Effector memory CD8-positive, alpha-beta T cell (primary cell): Measurements from ENCODE around the gene ABLIM1.

Experiments
- ATAC-seq: fragments of 150-1000 bp; cut with Tn5 transposase; replicated peaks from 2 replicates; pipeline ENCODE4 v1.10.0; 2021; ENCODE audit warnings: mild to moderate bottlenecking, moderate library complexity
- DNase-seq, 3 experiments: peaks; one replicate each; pipeline ENCODE4 v3.0.0; 2021
- H3K27ac Mint-ChIP-seq, 2 donors: one replicate each; pipeline ENCODE4 v1.8.0; 2022; ENCODE audit warnings: mild to moderate bottlenecking in 2 of 2, mixed read lengths in 2 of 2, moderate library complexity in 2 of 2
- H3K27me3 Mint-ChIP-seq, 2 donors: one replicate each; pipeline ENCODE4 v1.8.0; 2022; ENCODE audit warnings: mixed read lengths in 2 of 2
- H3K36me3 Mint-ChIP-seq: one replicate; pipeline ENCODE4 v1.8.0; 2022; ENCODE audit warnings: mild to moderate bottlenecking, moderate library complexity, mixed read lengths; ENCODE audit not compliant: insufficient read depth
- H3K4me1 Mint-ChIP-seq, 2 donors: one replicate each; pipeline ENCODE4 v1.8.0; 2022; ENCODE audit warnings: low read depth in 2 of 2, mixed read lengths in 2 of 2
- H3K4me3 Mint-ChIP-seq, 2 donors: one replicate each; pipeline ENCODE4 v1.8.0; 2022; ENCODE audit warnings: mild to moderate bottlenecking in 2 of 2, mixed read lengths in 2 of 2, moderate library complexity in 2 of 2
- H3K9me3 Mint-ChIP-seq, 2 donors: one replicate each; pipeline ENCODE4 v1.8.0; 2022; ENCODE audit warnings: mixed read lengths in 2 of 2

Gene ABLIM1

DNA sequence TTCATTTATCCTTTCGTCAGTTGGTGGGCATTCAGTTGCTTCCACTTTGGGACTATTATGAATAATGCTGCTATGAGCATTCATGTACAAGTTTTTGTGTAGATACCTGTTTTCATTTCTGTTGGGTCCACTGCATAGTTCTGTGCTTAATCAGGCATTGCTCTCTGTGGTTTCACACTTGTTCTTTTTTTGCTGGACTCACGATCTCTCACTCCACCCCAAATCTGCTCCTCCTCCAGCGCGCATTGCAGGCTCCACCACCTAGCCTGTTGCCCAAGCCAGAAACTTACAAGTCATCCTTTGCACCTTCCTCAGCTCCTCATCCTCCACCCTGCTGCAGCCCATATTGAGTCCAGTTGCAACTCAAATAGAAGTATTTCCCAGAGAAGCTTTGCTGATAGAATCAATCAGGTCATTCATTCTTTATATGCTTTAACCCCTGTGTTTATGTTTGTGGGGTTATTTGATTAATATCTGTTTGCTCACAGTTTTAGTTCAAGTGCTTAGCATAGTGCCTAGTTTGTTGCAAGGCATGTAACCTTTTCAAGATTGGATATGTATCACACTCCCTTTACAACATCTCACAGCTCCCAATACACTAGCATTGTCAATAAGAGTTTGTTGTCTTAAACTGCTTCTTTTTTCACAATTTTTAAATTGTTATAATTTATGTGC, 237.1 kb downstream of the ABLIM1 start:
- no peak for DNase-seq
- Mint-ChIP-seq H3K27ac (no peak overlapping the region), H3K9me3 (no peaks in the 10 kb centered on the region), H3K36me3 (no peaks in the 10 kb centered on the region), H3K4me1 (no peaks in the 10 kb centered on the region), H3K4me3 (no peak overlapping the region), H3K27me3 (peaks cover 23 to 34% of the 10 kb centered on the region in 2 donors)
- no peak for ATAC-seq

DNA sequence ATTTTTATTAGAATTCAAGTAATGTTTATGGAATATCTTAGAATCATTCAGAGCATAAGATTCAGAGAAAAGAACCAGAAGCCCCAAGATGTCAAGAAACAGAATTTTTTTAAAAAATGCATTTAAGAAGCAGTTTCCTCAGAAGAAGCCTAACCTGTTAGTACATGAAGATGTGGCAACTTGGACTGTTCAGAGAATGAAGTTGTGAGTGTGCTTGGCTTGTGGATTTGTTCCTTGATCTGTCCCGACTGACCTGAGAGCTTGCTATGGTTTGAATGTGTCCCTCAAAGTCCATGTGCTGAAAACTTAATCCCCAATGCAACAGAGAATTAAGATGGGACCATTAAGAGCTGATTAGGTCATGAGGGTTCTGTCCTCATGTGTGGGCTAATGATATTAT, 240.0 kb downstream of the ABLIM1 start:
- no peak for DNase-seq
- no peak for ATAC-seq
- Mint-ChIP-seq H3K4me3 (no peak overlapping the region), H3K27ac (no peak overlapping the region), H3K9me3 (no peaks in the 10 kb centered on the region), H3K36me3 (no peaks in the 10 kb centered on the region), H3K27me3 (peaks cover 30 to 49% of the 10 kb centered on the region in 2 donors), H3K4me1 (no peaks in the 10 kb centered on the region)

DNA sequence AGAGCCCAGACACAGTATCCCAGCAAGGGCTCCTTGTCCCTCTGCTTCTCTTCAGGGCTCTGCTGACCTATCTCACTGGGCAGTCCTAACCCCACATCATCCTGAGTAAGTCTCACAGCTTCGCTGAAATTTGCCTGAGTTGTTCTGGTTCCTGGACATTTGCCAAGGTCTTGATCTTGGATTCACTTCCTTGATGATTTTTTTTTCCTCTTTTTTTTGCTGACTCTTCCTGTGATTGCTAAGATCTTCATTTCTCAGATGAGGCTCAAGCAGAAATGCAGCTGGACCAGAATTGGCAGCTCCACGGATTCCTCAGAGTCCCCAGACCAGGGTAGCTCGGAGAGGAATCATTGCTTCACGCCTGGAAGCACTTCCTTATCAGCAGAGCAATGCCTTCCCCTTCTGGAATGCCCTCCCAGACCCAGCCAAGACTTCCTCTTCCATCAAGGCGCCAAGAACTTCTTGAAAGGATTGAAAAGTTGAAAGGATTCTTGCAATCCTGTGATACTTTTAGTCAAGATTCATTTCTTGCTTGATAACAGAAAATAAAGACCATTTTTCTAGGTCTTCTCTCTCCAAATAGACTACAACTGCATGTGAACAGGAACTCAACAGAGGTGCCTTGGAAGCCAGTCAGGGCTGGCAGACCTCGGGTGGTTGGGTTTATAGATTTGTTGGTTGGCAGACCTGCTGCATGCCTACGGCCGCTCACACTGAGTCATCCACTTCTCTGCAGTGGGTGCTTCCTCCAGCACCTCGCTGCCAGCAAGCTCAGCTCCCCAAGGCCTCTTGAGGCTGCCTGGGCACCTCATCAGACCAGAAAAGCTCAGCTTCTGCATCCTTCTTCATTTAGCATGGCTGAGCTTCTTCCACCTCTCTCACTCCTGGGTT, 244.9 kb downstream of the ABLIM1 start:
- Mint-ChIP-seq H3K4me3 (no peak overlapping the region), H3K27me3 (peaks cover 36 to 65% of the 10 kb centered on the region in 2 donors), H3K4me1 (no peaks in the 10 kb centered on the region), H3K9me3 (no peaks in the 10 kb centered on the region), H3K36me3 (peaks cover 4% of the 10 kb centered on the region), H3K27ac (no peak overlapping the region)
- ATAC-seq (no peak), DNase-seq (no peak)

DNA sequence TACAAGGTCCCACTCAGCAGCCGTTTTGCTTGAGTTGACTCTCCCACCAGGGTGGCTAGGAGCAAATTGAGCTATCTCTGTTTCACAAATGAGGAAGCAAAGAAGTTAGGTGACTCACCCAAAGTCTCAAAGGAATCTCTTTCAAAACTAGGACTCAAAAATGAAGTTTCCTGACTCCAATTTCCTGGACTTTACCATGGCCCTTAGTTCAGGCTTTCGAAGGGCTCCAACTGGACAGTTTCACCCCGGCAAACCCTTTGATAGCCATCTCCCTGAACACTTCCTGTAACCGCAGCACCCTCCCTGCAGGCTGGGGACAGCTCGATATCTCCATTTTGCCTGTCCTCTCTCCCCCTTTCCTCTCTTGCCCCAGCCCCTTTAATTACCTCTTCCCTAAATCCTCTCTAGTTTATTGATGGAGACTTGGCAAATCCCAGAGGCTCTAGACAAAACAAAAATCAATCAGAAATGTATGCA, 249.1 kb downstream of the ABLIM1 start:
- H3K4me3 Mint-ChIP-seq, result no peak overlapping the region
- no peak overlapping the region for H3K27ac Mint-ChIP-seq
- H3K36me3 Mint-ChIP-seq, result peaks cover 4% of the 10 kb centered on the region
- peaks cover 43 to 75% of the 10 kb centered on the region in 2 donors for H3K27me3 Mint-ChIP-seq
- no peak for DNase-seq
- H3K9me3 Mint-ChIP-seq, result no peaks in the 10 kb centered on the region
- peaks cover 0 to 3% of the 10 kb centered on the region in 2 donors for H3K4me1 Mint-ChIP-seq
- no peak for ATAC-seq

DNA sequence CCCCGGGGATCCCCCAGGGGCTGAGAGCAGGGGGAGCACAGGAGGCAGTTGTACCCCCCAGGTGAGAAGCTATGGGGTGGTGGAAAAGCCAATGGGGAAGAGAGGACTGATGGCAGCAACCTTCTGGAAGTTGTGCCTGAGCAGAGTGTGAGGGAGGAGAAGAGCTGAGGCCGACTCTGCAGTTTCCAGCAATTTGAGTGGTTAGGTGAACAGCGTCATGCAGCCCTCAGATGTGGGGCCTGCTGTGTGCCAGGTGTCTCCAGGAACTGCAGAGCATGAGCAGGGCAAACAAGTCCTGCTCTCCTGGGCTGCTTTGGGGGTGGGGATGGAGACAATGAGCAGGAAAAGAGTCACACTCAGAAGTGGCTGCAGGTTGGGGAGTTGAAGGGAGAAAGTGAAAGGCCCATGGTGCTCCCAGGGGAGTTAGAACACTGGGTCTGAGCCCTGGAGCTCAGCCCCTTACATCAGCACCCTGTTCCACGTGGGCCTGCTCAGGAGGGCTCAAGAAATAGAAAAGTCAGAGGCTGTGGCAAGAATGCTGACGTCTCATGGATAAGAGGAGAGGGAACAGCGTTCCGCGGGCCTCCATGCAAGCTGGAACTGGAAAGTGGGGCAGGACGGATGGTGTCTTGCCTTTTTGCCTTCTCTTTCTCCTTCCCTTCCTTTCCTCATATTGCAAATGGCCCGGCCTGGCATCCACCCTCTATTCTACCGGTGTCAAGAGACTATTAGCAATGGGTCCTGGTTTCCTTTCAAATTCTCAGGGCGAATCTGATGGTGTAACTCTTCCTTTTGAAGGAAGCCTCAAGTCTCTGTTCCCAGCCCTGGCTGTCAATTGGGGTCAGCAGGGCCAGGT, 249.7 kb downstream of the ABLIM1 start:
- Mint-ChIP-seq H3K27ac (no peak overlapping the region), H3K9me3 (no peaks in the 10 kb centered on the region), H3K4me1 (peaks cover 0 to 3% of the 10 kb centered on the region in 2 donors), H3K36me3 (peaks cover 4% of the 10 kb centered on the region), H3K4me3 (no peak overlapping the region), H3K27me3 (peaks cover 40 to 75% of the 10 kb centered on the region in 2 donors)
- ATAC-seq (no peak), DNase-seq (no peak)

DNA sequence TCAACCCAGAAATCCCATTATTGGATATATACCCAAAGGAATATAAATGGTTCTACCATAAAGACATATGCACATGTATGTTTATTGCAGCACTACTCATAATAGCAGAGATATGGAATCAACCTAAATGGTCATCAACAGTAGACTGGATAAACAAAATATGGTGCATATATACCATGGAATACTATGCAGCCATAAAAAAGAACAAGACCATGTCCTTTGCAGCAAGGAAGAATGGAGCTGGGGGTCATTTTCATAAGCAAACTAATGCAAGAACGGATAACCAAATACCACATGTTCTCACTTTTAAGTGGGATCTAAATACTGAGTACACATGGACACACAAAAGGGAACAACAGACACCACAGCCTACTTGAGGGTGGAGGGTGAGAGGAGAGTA, 251.6 kb downstream of the ABLIM1 start:
- no peak for DNase-seq
- H3K27ac Mint-ChIP-seq, result no peak overlapping the region
- no peak for ATAC-seq
- H3K9me3 Mint-ChIP-seq, result no peaks in the 10 kb centered on the region
- peaks cover 4% of the 10 kb centered on the region for H3K36me3 Mint-ChIP-seq
- peaks cover 0 to 6% of the 10 kb centered on the region in 2 donors for H3K4me1 Mint-ChIP-seq
- H3K27me3 Mint-ChIP-seq, result peaks cover 50 to 85% of the 10 kb centered on the region in 2 donors
- no peak overlapping the region for H3K4me3 Mint-ChIP-seq

DNA sequence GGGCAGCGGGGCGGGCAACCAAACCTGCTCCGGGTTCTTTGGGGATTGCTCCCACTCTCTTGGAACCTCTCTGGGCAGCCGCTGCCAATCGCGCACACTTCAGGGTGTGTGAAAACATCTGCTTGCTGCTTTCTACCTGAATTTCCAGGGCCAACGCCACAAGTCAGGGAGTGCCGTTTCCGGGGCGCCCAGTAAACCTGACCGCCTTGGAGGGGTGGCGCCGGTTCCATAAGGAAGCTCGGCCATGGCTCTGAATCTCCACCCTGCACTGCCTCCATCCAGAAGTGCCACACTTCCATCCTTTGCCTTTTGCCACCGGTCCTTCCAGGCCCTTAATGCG, 253.1 kb downstream of the ABLIM1 start:
- no peak for ATAC-seq
- peaks cover 4% of the 10 kb centered on the region for H3K36me3 Mint-ChIP-seq
- H3K4me1 Mint-ChIP-seq, result peaks cover 0 to 6% of the 10 kb centered on the region in 2 donors

DNA sequence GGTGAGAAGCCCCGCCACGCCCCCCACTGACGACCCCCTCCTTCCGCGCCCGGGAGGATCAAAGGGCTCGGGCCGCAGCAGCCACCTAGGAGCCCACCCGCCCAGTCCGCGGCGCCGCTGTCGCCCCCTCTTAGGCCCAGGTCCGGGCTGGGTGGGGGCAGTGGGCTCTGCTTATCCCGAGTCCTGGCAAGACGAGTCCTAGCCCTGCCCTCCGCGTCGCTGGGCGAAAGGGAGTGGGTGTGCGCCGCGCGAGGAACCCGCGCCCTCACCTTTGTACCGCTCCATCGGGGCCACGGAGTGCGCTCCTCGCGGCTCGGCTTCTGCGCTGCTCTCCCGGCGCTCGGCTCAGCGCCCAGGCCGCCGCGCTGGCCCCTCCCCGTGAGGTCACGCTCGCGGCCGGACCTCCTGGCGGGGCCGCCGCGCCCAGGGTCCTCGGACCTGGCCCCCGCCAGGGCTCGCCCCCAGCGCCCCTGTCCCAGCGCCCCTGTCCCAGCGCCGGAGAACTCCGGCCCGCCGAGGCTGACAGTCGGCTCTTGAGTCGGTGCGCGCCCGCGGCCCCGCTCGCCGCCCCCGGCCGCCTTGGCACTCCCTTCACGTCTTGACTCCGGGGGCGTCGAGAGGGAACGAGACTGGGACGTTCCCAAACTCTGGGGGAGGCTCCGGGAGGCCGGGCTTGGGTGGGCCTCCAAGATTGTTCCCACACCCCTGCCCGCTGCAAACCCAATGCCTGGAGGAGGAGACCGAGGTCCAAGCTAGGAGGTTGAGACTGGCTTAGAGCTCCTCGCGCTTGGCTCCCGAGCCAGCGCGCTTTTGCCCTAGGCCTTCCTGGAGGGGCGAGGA, 253.7 kb downstream of the ABLIM1 start, which contains the start of gene AFAP1L2:
Gene AFAP1L2 (minus strand): TSS at position 332 of the 840 bp plus-strand sequence. CDS start 47 bp downstream, at position 285.
- H3K27ac Mint-ChIP-seq, result no peak within 1 kb of the TSS
- H3K4me1 Mint-ChIP-seq, result peaks cover 0 to 6% of the 10 kb centered on the region in 2 donors
- no peaks in the 10 kb centered on the region for H3K9me3 Mint-ChIP-seq
- DNase-seq, result no peak
- peaks cover 69 to 96% of the 10 kb centered on the region in 2 donors for H3K27me3 Mint-ChIP-seq
- H3K36me3 Mint-ChIP-seq, result peaks cover 4% of the 10 kb centered on the region
- no peak for ATAC-seq
- H3K4me3 Mint-ChIP-seq, result peak within 1 kb of the TSS in 1 of 2 donors; percentile 59

More for the DNA sequence above, 253.1 kb downstream of the ABLIM1 start:
- Mint-ChIP-seq H3K27me3 (peaks cover 65 to 96% of the 10 kb centered on the region in 2 donors), H3K4me3 (peak overlapping the region in 1 of 2 donors; percentile 59), H3K9me3 (no peaks in the 10 kb centered on the region), H3K27ac (no peak overlapping the region)
- no peak for DNase-seq

DNA sequence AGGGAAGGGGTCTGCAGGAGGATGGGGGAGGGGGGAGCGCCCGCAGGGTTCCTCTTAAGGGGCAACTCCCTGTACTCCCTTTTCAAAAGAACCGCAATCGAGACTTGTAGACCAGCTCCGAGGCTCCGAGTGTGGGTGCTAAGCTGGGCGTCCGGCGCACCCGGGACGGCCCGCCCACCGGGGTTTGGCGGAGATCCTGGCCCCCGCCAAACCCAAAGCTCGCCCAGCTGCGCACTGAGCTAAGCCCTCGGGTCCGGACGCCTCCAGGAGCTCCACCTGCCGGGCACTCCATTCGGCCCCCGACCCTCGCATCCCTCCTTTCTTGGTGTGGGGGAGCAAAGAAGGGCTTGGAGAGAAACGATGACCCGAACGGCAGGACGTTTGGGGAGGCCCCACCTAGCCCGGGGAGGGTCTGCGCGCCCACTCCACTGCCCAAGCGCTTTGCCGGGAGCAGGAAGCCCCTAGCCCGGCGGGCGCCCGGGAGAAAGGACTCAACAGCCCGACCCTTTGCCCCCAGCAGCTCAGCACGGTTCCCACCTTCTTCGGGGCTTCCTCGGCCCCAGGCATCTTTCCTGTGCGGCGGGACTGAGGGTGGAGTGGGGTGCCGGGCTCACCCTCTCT, 254.4 kb downstream of the ABLIM1 start:
- Mint-ChIP-seq H3K9me3 (no peaks in the 10 kb centered on the region), H3K27ac (no peak overlapping the region), H3K36me3 (no peaks in the 10 kb centered on the region), H3K4me3 (peak overlapping the region in 1 of 2 donors; percentile 36), H3K4me1 (peaks cover 0 to 6% of the 10 kb centered on the region in 2 donors), H3K27me3 (peaks cover 68 to 96% of the 10 kb centered on the region in 2 donors)
- ATAC-seq, result no peak
- DNase-seq, result no peak

DNA sequence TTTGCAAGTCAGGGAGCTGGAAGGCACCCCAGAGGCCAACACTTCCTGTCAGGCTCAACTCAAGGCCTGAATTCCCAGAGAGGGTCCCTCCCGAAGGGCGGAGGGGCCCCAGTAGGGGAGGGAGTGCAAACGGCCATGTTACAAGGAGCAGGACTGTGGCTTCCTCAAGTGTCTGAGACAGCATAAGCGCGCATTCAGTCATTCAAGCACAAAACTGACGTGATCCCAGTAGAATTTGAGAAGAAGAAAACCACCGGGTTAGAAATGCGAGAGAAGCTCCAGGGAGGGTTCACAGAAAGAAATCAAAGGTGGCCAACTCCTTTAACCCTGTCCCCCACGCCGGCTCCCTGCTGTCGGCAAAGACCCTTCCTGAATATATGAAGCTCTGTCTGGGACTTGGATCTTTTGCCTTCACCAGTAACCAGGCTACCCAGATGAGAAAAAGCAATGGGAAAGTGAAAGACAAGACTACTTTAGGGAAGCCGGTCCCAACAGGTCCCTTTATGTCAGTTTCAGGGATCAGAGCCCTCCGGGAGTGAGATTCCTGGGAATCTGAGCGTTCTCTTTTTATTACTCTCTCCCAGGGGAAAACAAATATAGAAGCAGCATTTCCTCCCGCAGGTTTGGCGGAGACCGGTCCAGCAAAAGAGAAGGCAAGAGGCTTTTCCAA, 255.1 kb downstream of the ABLIM1 start:
- H3K27ac Mint-ChIP-seq, result no peak overlapping the region
- peak overlapping the region in 1 of 2 donors; percentile 36 for H3K4me3 Mint-ChIP-seq

DNA sequence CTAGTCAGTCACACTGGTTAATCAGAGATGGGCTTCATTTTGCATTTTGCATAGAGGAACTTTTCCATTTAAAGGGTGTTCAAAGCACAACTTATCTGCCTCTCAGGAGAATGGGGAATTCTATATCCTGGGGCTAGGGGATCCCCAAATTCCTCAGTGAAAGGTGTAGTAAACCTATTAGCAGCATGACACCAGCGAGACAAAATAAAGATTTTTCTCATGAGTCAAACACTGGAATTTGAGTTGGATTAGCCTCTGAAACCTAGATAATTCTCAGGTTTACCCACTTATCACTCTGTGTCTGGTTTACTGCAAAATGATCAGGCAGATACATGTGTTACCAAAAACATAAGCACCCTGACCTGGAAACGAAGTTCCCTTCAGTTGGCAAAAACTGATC, 255.8 kb downstream of the ABLIM1 start:
- no peak for ATAC-seq
- peaks cover 0 to 5% of the 10 kb centered on the region in 2 donors for H3K4me1 Mint-ChIP-seq

More for the DNA sequence above, 255.1 kb downstream of the ABLIM1 start:
- peaks cover 0 to 6% of the 10 kb centered on the region in 2 donors for H3K4me1 Mint-ChIP-seq
- peaks cover 69 to 96% of the 10 kb centered on the region in 2 donors for H3K27me3 Mint-ChIP-seq
- ATAC-seq, result no peak
- DNase-seq, result no peak
- H3K9me3 Mint-ChIP-seq, result no peaks in the 10 kb centered on the region
- no peaks in the 10 kb centered on the region for H3K36me3 Mint-ChIP-seq

More for the DNA sequence above, 255.8 kb downstream of the ABLIM1 start:
- H3K9me3 Mint-ChIP-seq, result no peaks in the 10 kb centered on the region
- H3K36me3 Mint-ChIP-seq, result no peaks in the 10 kb centered on the region
- no peak for DNase-seq
- H3K27ac Mint-ChIP-seq, result no peak overlapping the region
- no peak overlapping the region for H3K4me3 Mint-ChIP-seq
- peaks cover 70 to 96% of the 10 kb centered on the region in 2 donors for H3K27me3 Mint-ChIP-seq
